ENCODE results near the gene KDM2A.
A peak's percentile ranks its signal among the peaks of the same experiment; 100 is the strongest.
"Not testable (repeated sequence)": the region's sequence is repeated elsewhere in the genome, so short reads cannot be mapped to it uniquely, and the experiment has no call there.

KDM2A gene

DNA sequence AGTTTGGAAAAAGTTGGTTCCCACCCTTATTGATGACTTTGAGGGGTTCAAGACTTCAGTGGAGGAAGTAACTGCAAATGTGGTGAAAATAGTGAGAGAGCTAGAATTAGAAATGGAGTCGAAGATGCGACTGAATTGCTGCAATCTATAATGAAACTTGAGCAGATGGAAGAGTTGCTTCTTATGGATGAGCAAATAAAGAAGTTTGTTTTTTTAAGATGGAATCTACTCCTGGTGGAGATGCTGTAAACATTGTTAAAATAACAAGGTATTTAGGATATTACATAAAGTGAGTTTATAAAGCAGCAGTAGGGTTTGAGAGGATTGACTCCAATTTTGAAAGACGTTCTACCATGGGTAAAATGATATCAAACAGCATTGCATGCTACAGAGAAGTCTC is 83.0 kb downstream of the KDM2A start:
- H3K4me3 ChIP-seq: no peak overlapping the region
- in situ Hi-C loops (cut with MboI; ENCODE audit: low sequenced_read_pairs): no loop called here
- H3K4me1 ChIP-seq: peaks cover 34% of the 10 kb centered on the region
- peaks cover 3% of the 10 kb centered on the region; the same call in 1 of the 2 replicates for H3K36me3 ChIP-seq (replicated peaks)
- H3K27me3 ChIP-seq (ENCODE audit: low read depth): no peaks in the 10 kb centered on the region
- no peak for DNase-seq (ENCODE audit: low spot score in 2 of 2)
- H3K9me3 ChIP-seq: no peaks in the 10 kb centered on the region

DNA sequence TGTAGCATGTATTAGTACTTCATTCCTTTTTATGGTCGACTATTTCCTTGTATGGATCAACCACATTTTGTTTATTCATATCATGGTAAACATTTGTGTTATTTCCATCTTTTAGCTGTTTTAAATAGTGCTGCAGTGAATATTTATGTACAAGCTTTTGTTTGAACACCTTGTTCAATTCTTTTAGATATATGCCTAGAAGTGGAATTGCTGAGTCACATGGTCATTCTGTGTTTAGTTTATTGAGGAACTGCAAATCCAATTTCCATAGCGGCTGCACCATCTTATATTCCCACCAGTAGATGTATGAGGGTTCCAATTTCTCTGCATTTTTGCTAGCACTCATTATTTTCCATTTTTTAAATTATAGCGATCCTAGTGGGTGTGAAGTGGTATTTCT is 85.8 kb downstream of the KDM2A start:
- Histone ChIP-seq H3K36me3 (replicated peaks) (peaks cover 7% of the 10 kb centered on the region; the same call in 1 of the 2 replicates), H3K4me3 (no peak overlapping the region), H3K27me3 (ENCODE audit: low read depth) (no peaks in the 10 kb centered on the region), H3K4me1 (peaks cover 8% of the 10 kb centered on the region), H3K9me3 (no peaks in the 10 kb centered on the region)
- no peak for DNase-seq (ENCODE audit: low spot score in 2 of 2)
- in situ Hi-C loops (cut with MboI; ENCODE audit: low sequenced_read_pairs): no loop called here

DNA sequence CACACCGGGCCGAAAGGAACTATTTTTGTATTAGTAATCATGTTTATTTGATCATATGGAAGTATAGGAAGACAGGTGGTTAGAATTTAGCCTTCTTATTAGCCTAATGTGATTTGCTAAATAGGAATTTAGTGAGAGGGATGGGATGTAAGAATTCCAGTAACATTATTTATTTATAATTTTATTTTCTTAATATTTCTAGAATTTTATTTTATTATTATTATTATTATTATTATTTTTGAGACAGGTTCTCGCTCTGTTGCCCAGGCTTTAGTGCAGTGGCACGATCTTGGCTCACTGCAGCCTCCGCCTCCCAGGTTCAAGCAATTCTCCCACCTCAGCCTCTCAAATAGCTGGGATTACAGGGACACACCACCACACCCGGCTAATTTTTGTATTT is 90.2 kb downstream of the KDM2A start:
- H3K36me3 ChIP-seq (replicated peaks): peaks cover 13% of the 10 kb centered on the region
- H3K4me3 ChIP-seq; in situ Hi-C loops (cut with MboI; ENCODE audit: low sequenced_read_pairs); H3K27me3 ChIP-seq (ENCODE audit: low read depth); H3K9me3 ChIP-seq; DNase-seq (ENCODE audit: low spot score in 2 of 2): not testable (repeated sequence)
- peaks cover 11% of the 10 kb centered on the region for H3K4me1 ChIP-seq

DNA sequence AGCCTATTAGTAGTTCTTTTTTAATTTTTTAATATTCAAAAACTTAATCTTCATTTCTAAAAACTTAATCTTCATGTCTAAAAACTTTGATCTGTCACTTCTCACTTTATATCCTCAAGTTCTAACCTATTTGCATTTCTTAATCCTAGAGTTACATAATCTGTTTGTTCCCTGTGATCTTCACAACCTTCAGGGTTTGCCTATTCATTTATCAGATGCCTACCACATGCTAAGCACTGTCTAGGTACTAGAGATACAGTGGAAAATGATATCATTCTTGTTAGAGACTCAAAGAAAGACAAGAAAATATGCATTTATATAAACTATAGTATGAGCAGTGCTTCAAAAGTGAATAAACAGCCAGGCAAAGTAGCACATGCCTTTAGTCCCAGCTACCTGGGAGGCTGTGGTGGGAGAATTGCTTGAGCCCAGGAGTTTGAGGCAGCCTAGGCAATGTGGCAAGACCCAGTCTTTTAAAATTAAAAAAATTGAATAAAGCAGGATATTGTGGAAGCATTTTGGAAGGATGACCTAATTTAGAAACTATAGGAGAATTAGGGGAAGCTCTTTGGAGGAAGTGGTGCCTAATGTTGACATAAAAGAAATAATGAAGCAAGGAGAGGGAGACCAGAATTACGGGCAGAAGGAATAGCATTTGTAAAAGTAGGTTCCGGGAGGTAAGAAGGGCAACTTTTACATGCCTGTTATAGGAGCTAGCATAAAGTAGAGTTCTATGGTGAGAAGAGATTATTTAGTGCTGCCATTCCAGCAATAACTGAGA is 92.8 kb downstream of the KDM2A start:
- no peak for DNase-seq (ENCODE audit: low spot score in 2 of 2)
- Histone ChIP-seq H3K27me3 (ENCODE audit: low read depth) (no peaks in the 10 kb centered on the region), H3K4me1 (peaks cover 3% of the 10 kb centered on the region; the same call in 1 of the 2 replicates), H3K4me3 (no peak overlapping the region), H3K9me3 (no peaks in the 10 kb centered on the region), H3K36me3 (replicated peaks) (peaks cover 22% of the 10 kb centered on the region)
- in situ Hi-C loops (cut with MboI; ENCODE audit: low sequenced_read_pairs): no loop called here

DNA sequence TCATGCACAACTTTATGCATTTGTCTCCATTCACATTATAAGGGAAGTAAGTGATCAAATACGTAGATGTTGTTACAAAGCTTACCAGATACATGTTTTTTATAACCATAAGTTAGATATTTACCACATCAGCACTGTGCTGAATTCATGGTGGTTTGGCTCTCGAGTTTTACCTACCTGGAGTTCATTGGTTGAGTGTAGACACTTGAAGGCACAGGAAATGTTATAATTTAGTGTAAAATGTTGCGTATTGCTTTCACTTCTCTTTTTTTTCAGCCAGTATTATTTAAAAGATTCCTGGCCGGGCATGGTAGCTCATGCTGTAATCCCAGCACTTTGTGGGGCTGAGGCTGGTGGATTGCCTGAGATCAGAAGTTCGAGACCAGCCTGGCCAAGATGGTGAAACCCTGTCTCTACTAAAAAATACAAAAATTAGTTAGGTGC is 94.1 kb downstream of the KDM2A start:
- H3K27me3 ChIP-seq (ENCODE audit: low read depth): no peaks in the 10 kb centered on the region
- in situ Hi-C loops (cut with MboI; ENCODE audit: low sequenced_read_pairs): no loop called here
- H3K4me1 ChIP-seq: 0 out of 2 replicates have a peak, but pooled peaks cover 3% of the 10 kb centered on the region
- no peak for DNase-seq (ENCODE audit: low spot score in 2 of 2)
- H3K9me3 ChIP-seq: no peaks in the 10 kb centered on the region
- peaks cover 30% of the 10 kb centered on the region for H3K36me3 ChIP-seq (replicated peaks)
- H3K4me3 ChIP-seq: no peak overlapping the region

DNA sequence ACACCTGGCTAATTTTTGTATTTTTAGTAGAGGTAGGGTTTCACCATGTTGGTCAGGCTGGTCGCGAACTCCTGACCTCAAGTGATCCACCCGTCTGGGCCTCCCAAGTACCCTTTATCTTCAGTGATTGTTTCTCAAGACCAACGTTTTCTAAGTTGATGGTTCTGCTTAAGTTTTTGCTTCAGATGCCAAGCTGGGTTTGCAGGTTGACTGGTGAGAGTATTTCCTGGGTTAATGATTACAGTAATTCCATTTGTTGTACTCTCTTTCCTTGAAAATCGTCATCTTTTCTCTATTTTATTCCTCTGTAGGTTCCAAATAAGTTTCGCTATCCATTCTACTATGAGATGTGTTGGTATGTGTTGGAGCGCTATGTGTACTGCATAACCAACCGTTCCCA is 108.7 kb downstream of the KDM2A start:
- Histone ChIP-seq H3K9me3 (no peaks in the 10 kb centered on the region), H3K36me3 (replicated peaks) (peaks cover 42% of the 10 kb centered on the region), H3K27me3 (ENCODE audit: low read depth) (no peaks in the 10 kb centered on the region), H3K4me3 (no peak overlapping the region), H3K4me1 (no peaks in the 10 kb centered on the region)
- DNase-seq (ENCODE audit: low spot score in 2 of 2): no peak
- in situ Hi-C loops (cut with MboI; ENCODE audit: low sequenced_read_pairs): no loop called here

DNA sequence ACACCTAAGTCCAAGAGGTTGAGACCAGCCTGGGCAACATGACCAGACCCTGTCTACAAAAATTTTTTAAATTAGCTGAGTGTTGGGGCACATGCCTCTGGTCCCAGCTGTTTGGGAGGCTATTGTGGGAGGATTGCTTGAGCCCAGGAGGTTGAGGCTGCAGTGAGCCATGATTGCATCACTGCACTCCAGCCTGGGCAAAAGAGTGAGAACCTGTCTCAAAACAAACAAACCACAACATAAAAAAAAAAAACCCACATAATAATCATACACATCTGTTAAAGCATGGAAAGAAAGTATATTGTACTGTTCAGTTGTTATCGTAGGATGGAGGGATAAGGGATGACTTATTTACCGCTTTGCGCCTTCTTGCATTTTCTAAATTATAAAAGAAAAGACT is 111.3 kb downstream of the KDM2A start:
- in situ Hi-C loops (cut with MboI; ENCODE audit: low sequenced_read_pairs): no loop called here
- no peak for DNase-seq (ENCODE audit: low spot score in 2 of 2)
- Histone ChIP-seq H3K27me3 (ENCODE audit: low read depth) (no peaks in the 10 kb centered on the region), H3K36me3 (replicated peaks) (peaks cover 36% of the 10 kb centered on the region), H3K4me1 (no peaks in the 10 kb centered on the region), H3K9me3 (no peaks in the 10 kb centered on the region), H3K4me3 (no peak overlapping the region)

DNA sequence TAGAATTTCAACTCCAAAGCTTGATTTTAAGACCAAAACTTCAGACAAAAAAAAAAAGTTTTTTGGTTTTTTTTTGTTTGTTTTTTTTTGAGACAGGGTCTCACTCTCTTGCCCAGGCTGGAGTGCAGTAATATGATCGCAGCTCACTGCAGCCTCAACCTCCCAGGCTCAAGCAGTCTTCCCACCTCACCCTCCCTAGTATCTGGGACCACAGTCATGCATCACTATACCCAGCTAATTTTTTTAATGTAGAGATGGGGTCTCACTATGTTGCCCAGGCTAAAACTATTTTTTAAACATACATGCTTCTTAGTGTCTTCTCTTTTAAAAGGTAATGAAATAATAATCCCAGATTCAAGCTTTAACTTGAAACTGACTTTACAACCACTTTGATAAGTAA is 111.8 kb downstream of the KDM2A start:
- Histone ChIP-seq H3K9me3 (no peaks in the 10 kb centered on the region), H3K36me3 (replicated peaks) (peaks cover 36% of the 10 kb centered on the region), H3K27me3 (ENCODE audit: low read depth) (no peaks in the 10 kb centered on the region), H3K4me1 (no peaks in the 10 kb centered on the region), H3K4me3 (no peak overlapping the region)
- in situ Hi-C loops (cut with MboI; ENCODE audit: low sequenced_read_pairs): no loop called here
- DNase-seq (ENCODE audit: low spot score in 2 of 2): no peak

DNA sequence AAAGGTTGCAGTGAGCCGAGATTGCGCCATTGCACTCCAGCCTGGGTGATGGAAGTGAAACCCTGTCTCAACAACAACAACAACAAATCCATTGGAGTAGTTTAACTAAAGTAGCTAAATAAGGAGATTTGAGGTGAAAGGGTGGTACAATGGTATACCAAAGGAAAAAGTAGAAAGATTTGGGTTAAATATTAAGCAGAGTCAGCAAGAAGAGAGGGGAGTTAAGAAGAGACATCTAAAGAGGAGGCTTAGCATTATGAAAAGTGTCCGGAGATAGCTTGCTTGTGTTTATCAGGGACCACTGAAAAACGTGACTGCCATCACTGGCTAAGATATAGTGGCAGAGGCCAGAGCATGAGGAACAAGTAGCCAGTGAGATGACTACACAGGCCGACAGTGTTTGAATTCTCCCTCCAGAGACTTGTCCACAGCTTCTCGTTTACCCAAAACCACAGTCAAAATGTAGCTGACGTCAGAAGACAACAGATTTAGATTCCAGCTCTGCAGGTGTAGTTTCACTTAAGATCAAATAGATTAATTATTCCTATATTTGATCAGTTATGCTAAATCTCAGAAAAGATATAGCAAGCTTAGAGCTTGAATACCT is 114.6 kb downstream of the KDM2A start:
- DNase-seq (ENCODE audit: low spot score in 2 of 2): no peak
- Histone ChIP-seq H3K4me1 (peaks cover 5% of the 10 kb centered on the region), H3K36me3 (replicated peaks) (peaks cover 27% of the 10 kb centered on the region), H3K27me3 (ENCODE audit: low read depth) (no peaks in the 10 kb centered on the region), H3K9me3 (no peaks in the 10 kb centered on the region), H3K4me3 (no peak overlapping the region)
- in situ Hi-C loops (cut with MboI; ENCODE audit: low sequenced_read_pairs): no loop called here

DNA sequence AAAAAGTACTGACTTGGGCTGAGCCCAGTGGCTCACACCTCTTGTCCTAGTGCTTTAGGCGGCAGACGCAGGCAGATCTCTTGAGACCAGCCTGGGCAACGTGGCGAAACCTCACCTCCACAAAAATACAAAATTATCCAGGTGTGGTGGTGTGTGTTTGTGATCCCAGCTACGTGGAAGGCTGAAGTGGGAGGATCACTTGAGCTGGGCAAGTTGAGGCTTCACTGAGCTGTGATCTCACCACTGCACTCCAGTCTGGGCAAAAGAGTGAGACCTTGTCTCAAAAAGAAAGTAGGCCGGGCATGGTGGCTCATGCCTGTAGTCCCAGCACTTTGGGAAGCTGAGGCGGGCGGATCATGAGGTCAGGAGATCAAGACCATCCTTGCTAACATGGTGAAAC is 115.5 kb downstream of the KDM2A start:
- H3K27me3 ChIP-seq (ENCODE audit: low read depth); H3K9me3 ChIP-seq; H3K4me3 ChIP-seq; in situ Hi-C loops (cut with MboI; ENCODE audit: low sequenced_read_pairs); DNase-seq (ENCODE audit: low spot score in 2 of 2): not testable (repeated sequence)
- Histone ChIP-seq H3K36me3 (replicated peaks) (peaks cover 20% of the 10 kb centered on the region), H3K4me1 (peaks cover 12% of the 10 kb centered on the region)

DNA sequence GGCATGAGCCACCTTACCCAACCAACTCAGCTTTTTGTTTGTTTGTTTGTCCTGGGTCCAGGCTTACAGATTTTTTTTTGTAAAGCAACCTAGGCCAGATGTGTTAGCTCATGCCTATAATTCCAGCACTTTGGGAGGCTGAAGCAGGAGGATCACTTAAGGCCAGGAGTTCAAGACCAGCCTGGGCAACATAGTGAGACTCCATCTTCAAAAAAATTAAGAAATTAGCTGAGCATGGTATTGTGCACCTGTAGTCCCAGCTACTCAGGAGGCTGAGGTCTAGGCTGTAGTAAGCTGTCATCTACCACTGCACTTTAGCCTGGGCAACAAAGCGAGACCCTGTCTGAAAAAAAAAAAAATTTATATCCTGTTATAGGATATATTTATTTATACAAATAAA is 118.5 kb downstream of the KDM2A start:
- Histone ChIP-seq H3K9me3 (no peaks in the 10 kb centered on the region), H3K27me3 (ENCODE audit: low read depth) (no peaks in the 10 kb centered on the region), H3K4me3 (no peak overlapping the region), H3K4me1 (peaks cover 17% of the 10 kb centered on the region), H3K36me3 (replicated peaks) (peaks cover 5% of the 10 kb centered on the region)
- in situ Hi-C loops (cut with MboI; ENCODE audit: low sequenced_read_pairs): no loop called here
- DNase-seq (ENCODE audit: low spot score in 2 of 2): no peak

DNA sequence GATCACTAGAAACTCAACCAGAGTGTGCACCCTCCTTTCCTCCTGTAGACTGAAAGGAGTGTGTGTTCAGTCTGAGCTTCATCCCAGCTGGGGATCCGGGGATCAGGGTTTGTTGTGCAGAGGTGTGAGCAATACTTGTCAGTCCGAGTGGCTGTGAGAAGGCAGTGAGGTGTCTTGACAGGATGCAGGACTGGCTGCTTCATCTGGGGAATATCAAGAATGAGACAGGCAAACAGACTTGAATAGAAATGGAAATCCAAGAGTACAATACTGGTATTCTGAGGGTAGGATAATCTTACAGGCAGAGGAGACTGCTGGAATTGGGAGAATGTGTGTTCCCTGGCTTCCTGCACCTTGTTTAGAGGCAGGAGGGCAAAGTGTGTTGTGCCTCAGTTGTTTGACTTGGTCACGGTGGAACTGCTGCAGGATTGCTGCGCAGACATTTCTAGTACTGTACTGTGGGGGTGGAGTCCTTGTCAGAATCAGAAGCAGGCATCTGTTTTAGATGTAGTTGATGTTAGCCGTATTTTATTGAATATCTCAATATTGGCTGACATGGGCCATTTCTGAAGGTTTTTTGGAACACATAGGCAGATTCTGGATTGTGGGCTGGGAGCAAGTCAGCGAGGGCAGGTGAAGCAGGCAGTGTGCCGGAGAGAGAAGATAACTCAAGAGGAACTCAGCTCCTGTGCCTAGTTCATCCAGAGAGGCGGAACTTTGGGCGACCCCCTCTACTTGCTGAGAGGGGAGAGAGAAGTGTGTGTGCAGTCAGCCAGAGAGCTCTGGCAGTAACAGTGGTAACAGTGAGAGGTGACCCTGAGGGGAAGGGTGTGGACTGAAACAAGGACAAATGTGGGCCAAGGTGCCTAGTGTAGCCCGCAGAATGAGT is 120.1 kb downstream of the KDM2A start:
- no peaks in the 10 kb centered on the region for H3K27me3 ChIP-seq (ENCODE audit: low read depth)
- peak; percentile 63 to 67 for DNase-seq (ENCODE audit: low spot score in 2 of 2)
- H3K36me3 ChIP-seq (replicated peaks): peaks cover 15% of the 10 kb centered on the region
- H3K4me1 ChIP-seq: peaks cover 17% of the 10 kb centered on the region
- peak overlapping the region; percentile 13 for H3K4me3 ChIP-seq
- in situ Hi-C loops (cut with MboI; ENCODE audit: low sequenced_read_pairs): no loop called here
- H3K9me3 ChIP-seq: no peaks in the 10 kb centered on the region

DNA sequence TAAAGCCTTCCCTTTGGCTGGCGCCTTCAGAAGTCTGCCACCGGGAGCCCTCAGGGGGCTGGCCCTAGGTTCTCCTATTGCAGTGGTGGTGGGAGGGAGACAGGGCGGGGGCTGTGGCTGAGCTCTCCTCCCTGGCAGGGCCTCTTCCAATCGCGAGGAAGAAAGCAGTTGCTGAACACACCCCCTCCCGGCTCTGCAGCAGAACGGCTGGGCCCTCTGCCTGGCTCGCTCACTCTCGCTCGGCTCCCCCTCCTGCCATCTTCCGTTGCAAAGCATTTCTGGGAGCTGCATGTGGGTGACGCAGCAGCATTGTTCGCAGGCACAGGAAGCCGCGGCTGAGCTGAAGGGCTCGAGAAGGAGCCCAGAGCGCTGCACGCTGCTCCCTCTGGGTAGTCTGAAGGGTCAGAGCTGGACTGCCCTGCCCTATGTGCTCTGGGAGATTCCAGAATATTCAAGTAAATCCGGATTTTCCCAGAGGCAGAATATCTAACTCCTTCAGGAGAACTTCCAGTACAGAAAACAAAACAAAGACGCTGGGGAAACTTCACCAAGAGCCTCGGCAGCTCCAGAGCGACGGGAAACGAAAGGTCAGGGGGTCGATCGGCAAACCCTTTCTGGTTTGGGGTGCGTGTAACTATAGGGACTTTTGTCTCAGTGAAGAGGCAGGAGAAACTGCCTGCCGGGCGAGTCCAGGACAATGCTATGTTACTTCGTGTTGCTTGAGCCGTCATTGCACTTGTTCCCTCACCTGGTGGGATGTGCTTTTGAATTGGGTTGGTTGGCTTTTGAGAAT is 120.9 kb downstream of the KDM2A start:
- Histone ChIP-seq H3K36me3 (replicated peaks) (peaks cover 22% of the 10 kb centered on the region), H3K4me3 (peak overlapping the region; percentile 58), H3K4me1 (peaks cover 17% of the 10 kb centered on the region), H3K27me3 (ENCODE audit: low read depth) (no peaks in the 10 kb centered on the region), H3K9me3 (no peaks in the 10 kb centered on the region)
- peak; percentile 99 to 100 for DNase-seq (ENCODE audit: low spot score in 2 of 2)
- in situ Hi-C loops (cut with MboI; ENCODE audit: low sequenced_read_pairs): loop anchor here (10.0 kb wide), 1 partner anchor 155 kb away; no protein-coding TSS in a partner anchor
